Measurements from ENCODE around the gene SMIM22.

SMIM22 gene

GRCh38 chr16:4831616-4832015 is 36.4 kb downstream of the SMIM22 start:
- no peak overlapping the region for H3K9ac ChIP-seq (ENCODE audit: low read length)
- H3K4me3 ChIP-seq (ENCODE audit: low read length), result no peak overlapping the region
- peaks cover 88% of the 10 kb centered on the region for H3K36me3 ChIP-seq (ENCODE audit: control insufficient read depth, insufficient read depth, low read length, severe bottlenecking)
- no peaks in the 10 kb centered on the region for H3K9me3 ChIP-seq (ENCODE audit: control insufficient read depth, low read length)
- peaks cover 9% of the 10 kb centered on the region for H3K4me1 ChIP-seq (ENCODE audit: control insufficient read depth, insufficient read depth, low read length)
- no peak for DNase-seq (ENCODE audit: low read depth)
- H3K27me3 ChIP-seq (replicated peaks; ENCODE audit: control insufficient read depth, insufficient read depth, low read length), result no peaks in the 10 kb centered on the region

GRCh38 chr16:4832698-4833343 is 37.7 kb downstream of the SMIM22 start:
- peaks cover 85% of the 10 kb centered on the region for H3K36me3 ChIP-seq (ENCODE audit: control insufficient read depth, insufficient read depth, low read length, severe bottlenecking)

GRCh38 chr16:4833584-4833983 is 38.4 kb downstream of the SMIM22 start:
- peaks cover 8% of the 10 kb centered on the region for H3K4me1 ChIP-seq (ENCODE audit: control insufficient read depth, insufficient read depth, low read length)
- H3K9me3 ChIP-seq (ENCODE audit: control insufficient read depth, low read length), result no peaks in the 10 kb centered on the region
- no peak overlapping the region for H3K4me3 ChIP-seq (ENCODE audit: low read length)
- H3K36me3 ChIP-seq (ENCODE audit: control insufficient read depth, insufficient read depth, low read length, severe bottlenecking), result peaks cover 88% of the 10 kb centered on the region
- no peak overlapping the region for H3K9ac ChIP-seq (ENCODE audit: low read length)
- DNase-seq (ENCODE audit: low read depth), result no peak
- H3K27me3 ChIP-seq (replicated peaks; ENCODE audit: control insufficient read depth, insufficient read depth, low read length), result no peaks in the 10 kb centered on the region

More at GRCh38 chr16:4832698-4833343, 37.7 kb downstream of the SMIM22 start:
- DNase-seq (ENCODE audit: low read depth), result no peak
- Histone ChIP-seq H3K9me3 (ENCODE audit: control insufficient read depth, low read length) (no peaks in the 10 kb centered on the region), H3K4me3 (ENCODE audit: low read length) (no peak overlapping the region), H3K9ac (ENCODE audit: low read length) (no peak overlapping the region), H3K27me3 (replicated peaks; ENCODE audit: control insufficient read depth, insufficient read depth, low read length) (no peaks in the 10 kb centered on the region), H3K4me1 (ENCODE audit: control insufficient read depth, insufficient read depth, low read length) (peaks cover 9% of the 10 kb centered on the region)

GRCh38 chr16:4836727-4837126 is 41.6 kb downstream of the SMIM22 start:
- H3K27me3 ChIP-seq (replicated peaks; ENCODE audit: control insufficient read depth, insufficient read depth, low read length), result no peaks in the 10 kb centered on the region
- H3K9me3 ChIP-seq (ENCODE audit: control insufficient read depth, low read length), result no peaks in the 10 kb centered on the region
- DNase-seq (ENCODE audit: low read depth), result no peak
- no peaks in the 10 kb centered on the region for H3K4me1 ChIP-seq (ENCODE audit: control insufficient read depth, insufficient read depth, low read length)
- no peak overlapping the region for H3K4me3 ChIP-seq (ENCODE audit: low read length)
- H3K36me3 ChIP-seq (ENCODE audit: control insufficient read depth, insufficient read depth, low read length, severe bottlenecking), result peaks cover 90% of the 10 kb centered on the region
- no peak overlapping the region for H3K9ac ChIP-seq (ENCODE audit: low read length)

- no peak for DNase-seq (ENCODE audit: low read depth)
- H3K4me3 ChIP-seq (ENCODE audit: low read length), result no peak overlapping the region
- no peak overlapping the region for H3K9ac ChIP-seq (ENCODE audit: low read length)
- H3K27me3 ChIP-seq (replicated peaks; ENCODE audit: control insufficient read depth, insufficient read depth, low read length), result no peaks in the 10 kb centered on the region
- no peaks in the 10 kb centered on the region for H3K4me1 ChIP-seq (ENCODE audit: control insufficient read depth, insufficient read depth, low read length)
- no peaks in the 10 kb centered on the region for H3K9me3 ChIP-seq (ENCODE audit: control insufficient read depth, low read length)
- H3K36me3 ChIP-seq (ENCODE audit: control insufficient read depth, insufficient read depth, low read length, severe bottlenecking), result peaks cover 90% of the 10 kb centered on the region
Observed at GRCh38 chr16:4837733-4838501, 42.7 kb downstream of the SMIM22 start.

- no peaks in the 10 kb centered on the region for H3K9me3 ChIP-seq (ENCODE audit: control insufficient read depth, low read length)
- H3K9ac ChIP-seq (ENCODE audit: low read length), result no peak overlapping the region
- peaks cover 90% of the 10 kb centered on the region for H3K36me3 ChIP-seq (ENCODE audit: control insufficient read depth, insufficient read depth, low read length, severe bottlenecking)
- no peaks in the 10 kb centered on the region for H3K27me3 ChIP-seq (replicated peaks; ENCODE audit: control insufficient read depth, insufficient read depth, low read length)
- H3K4me3 ChIP-seq (ENCODE audit: low read length), result no peak overlapping the region
- no peaks in the 10 kb centered on the region for H3K4me1 ChIP-seq (ENCODE audit: control insufficient read depth, insufficient read depth, low read length)
- no peak for DNase-seq (ENCODE audit: low read depth)
Observed at GRCh38 chr16:4839942-4840341, 44.8 kb downstream of the SMIM22 start.

- no peak overlapping the region for H3K4me3 ChIP-seq (ENCODE audit: low read length)
- H3K9me3 ChIP-seq (ENCODE audit: control insufficient read depth, low read length), result no peaks in the 10 kb centered on the region
- no peak for DNase-seq (ENCODE audit: low read depth)
- no peak overlapping the region for H3K9ac ChIP-seq (ENCODE audit: low read length)
- H3K27me3 ChIP-seq (replicated peaks; ENCODE audit: control insufficient read depth, insufficient read depth, low read length), result no peaks in the 10 kb centered on the region
- peaks cover 86% of the 10 kb centered on the region for H3K36me3 ChIP-seq (ENCODE audit: control insufficient read depth, insufficient read depth, low read length, severe bottlenecking)
- peaks cover 8% of the 10 kb centered on the region for H3K4me1 ChIP-seq (ENCODE audit: control insufficient read depth, insufficient read depth, low read length)
Observed at GRCh38 chr16:4840984-4841383, 45.8 kb downstream of the SMIM22 start.
